ENCODE data around the gene LIN54.
A peak's percentile ranks its signal among the peaks of the same experiment; 100 is the strongest.
"Not testable (repeated sequence)": the region's sequence is repeated elsewhere in the genome, so short reads cannot be mapped to it uniquely, and the experiment has no call there.

Gene LIN54

GRCh38 chr4:83010522-83011318 is at the start of gene LIN54:
Gene LIN54, minus strand, starts transcription at chr4:83010823. Its CDS starts 25,979 bp downstream, at chr4:82984844.
- peaks cover 33% of the 10 kb centered on the region for H4K20me1 ChIP-seq (ENCODE audit: insufficient read depth, low read length, poor library complexity, severe bottlenecking)
- H3K27me3 ChIP-seq (ENCODE audit: insufficient read depth, low read length, poor library complexity, severe bottlenecking): no peaks in the 10 kb centered on the region
- H2AFZ ChIP-seq (ENCODE audit: low read length): peak within 1 kb of the TSS; percentile 90
- H3K4me3 ChIP-seq (ENCODE audit: low read length, poor library complexity, severe bottlenecking): peak within 1 kb of the TSS; percentile 99
- no peaks in the 10 kb centered on the region for H3K9me3 ChIP-seq (ENCODE audit: insufficient read depth, low read depth, low read length)
- TF ChIP-seq EZH2phosphoT487 (IDR thresholded peaks at IDR 0.05; ENCODE audit: borderline replicate concordance): no peak
- H3K36me3 ChIP-seq (ENCODE audit: insufficient read depth, low read length): no peaks in the 10 kb centered on the region
- H3F3A ChIP-seq (ENCODE audit: low read depth): no peaks in the 10 kb centered on the region; the same call in 1 of the 2 replicates
- no peaks in the 10 kb centered on the region for H3K9me2 ChIP-seq (replicated peaks; ENCODE audit: low read depth, low read length)
- peak within 1 kb of the TSS; percentile 97 for H3K9ac ChIP-seq (ENCODE audit: low read depth, low read length, poor library complexity, severe bottlenecking)
- peak within 1 kb of the TSS; percentile 99 for H3K4me2 ChIP-seq (ENCODE audit: low read depth, low read length, poor library complexity, severe bottlenecking)
- peaks cover 45% of the 10 kb centered on the region for H3K4me1 ChIP-seq (ENCODE audit: insufficient read depth, low read length, poor library complexity, severe bottlenecking)
- H3K79me2 ChIP-seq (ENCODE audit: insufficient read depth, low read length): peaks cover 66% of the 10 kb centered on the region

GRCh38 chr4:83054928-83055327 is 44.3 kb upstream of the LIN54 start:
- peaks cover 56% of the 10 kb centered on the region for H3K36me3 ChIP-seq (ENCODE audit: insufficient read depth, low read length)

GRCh38 chr4:83048781-83049180 is 38.2 kb upstream of the LIN54 start:
- not testable (repeated sequence) for H3K4me1 ChIP-seq (ENCODE audit: insufficient read depth, low read length, poor library complexity, severe bottlenecking)

More at GRCh38 chr4:83054928-83055327, 44.3 kb upstream of the LIN54 start:
- no peaks in the 10 kb centered on the region for H3K27me3 ChIP-seq (ENCODE audit: insufficient read depth, low read length, poor library complexity, severe bottlenecking)
- no peak overlapping the region for H2AFZ ChIP-seq (ENCODE audit: low read length)
- no peaks in the 10 kb centered on the region for H3K79me2 ChIP-seq (ENCODE audit: insufficient read depth, low read length)
- TF ChIP-seq EZH2phosphoT487 (IDR thresholded peaks at IDR 0.05; ENCODE audit: borderline replicate concordance): no peak
- TF ChIP-seq CTCF (conservative IDR thresholded peaks at IDR 0.05; ENCODE audit: low read length): peak; percentile 65
- no peaks in the 10 kb centered on the region for H3K4me1 ChIP-seq (ENCODE audit: insufficient read depth, low read length, poor library complexity, severe bottlenecking)
- no peak overlapping the region for H3K4me3 ChIP-seq (ENCODE audit: low read length, poor library complexity, severe bottlenecking)
- no peak overlapping the region for H3K4me2 ChIP-seq (ENCODE audit: low read depth, low read length, poor library complexity, severe bottlenecking)
- H3K9me3 ChIP-seq (ENCODE audit: insufficient read depth, low read depth, low read length): no peaks in the 10 kb centered on the region
- no peaks in the 10 kb centered on the region for H3F3A ChIP-seq (ENCODE audit: low read depth)
- H3K9me2 ChIP-seq (replicated peaks; ENCODE audit: low read depth, low read length): no peaks in the 10 kb centered on the region
- no peak overlapping the region for H3K9ac ChIP-seq (ENCODE audit: low read depth, low read length, poor library complexity, severe bottlenecking)
- H4K20me1 ChIP-seq (ENCODE audit: insufficient read depth, low read length, poor library complexity, severe bottlenecking): no peaks in the 10 kb centered on the region

GRCh38 chr4:83046693-83047473 is 36.3 kb upstream of the LIN54 start:
- Histone ChIP-seq H3K36me3 (ENCODE audit: insufficient read depth, low read length) (peaks cover 36% of the 10 kb centered on the region; the same call in 1 of the 2 replicates), H3K9ac (ENCODE audit: low read depth, low read length, poor library complexity, severe bottlenecking) (no peak overlapping the region), H3K9me3 (ENCODE audit: insufficient read depth, low read depth, low read length) (no peaks in the 10 kb centered on the region), H3K4me3 (ENCODE audit: low read length, poor library complexity, severe bottlenecking) (no peak overlapping the region), H3K79me2 (ENCODE audit: insufficient read depth, low read length) (peaks cover 29% of the 10 kb centered on the region), H3K9me2 (replicated peaks; ENCODE audit: low read depth, low read length) (no peaks in the 10 kb centered on the region), H2AFZ (ENCODE audit: low read length) (no peak overlapping the region), H3F3A (ENCODE audit: low read depth) (no peaks in the 10 kb centered on the region), H3K4me1 (ENCODE audit: insufficient read depth, low read length, poor library complexity, severe bottlenecking) (peaks cover 8% of the 10 kb centered on the region), H4K20me1 (ENCODE audit: insufficient read depth, low read length, poor library complexity, severe bottlenecking) (peaks cover 10% of the 10 kb centered on the region), H3K27me3 (ENCODE audit: insufficient read depth, low read length, poor library complexity, severe bottlenecking) (no peaks in the 10 kb centered on the region), H3K4me2 (ENCODE audit: low read depth, low read length, poor library complexity, severe bottlenecking) (no peak overlapping the region)
- TF ChIP-seq EZH2phosphoT487 (IDR thresholded peaks at IDR 0.05; ENCODE audit: borderline replicate concordance) (no peak), CTCF (conservative IDR thresholded peaks at IDR 0.05; ENCODE audit: low read length) (no peak)

More at GRCh38 chr4:83048781-83049180, 38.2 kb upstream of the LIN54 start:
- H3K36me3 ChIP-seq (ENCODE audit: insufficient read depth, low read length): peaks cover 52% of the 10 kb centered on the region; the same call in 1 of the 2 replicates
- peaks cover 14% of the 10 kb centered on the region for H3K79me2 ChIP-seq (ENCODE audit: insufficient read depth, low read length)
- H4K20me1 ChIP-seq (ENCODE audit: insufficient read depth, low read length, poor library complexity, severe bottlenecking); H2AFZ ChIP-seq (ENCODE audit: low read length); H3K27me3 ChIP-seq (ENCODE audit: insufficient read depth, low read length, poor library complexity, severe bottlenecking); H3F3A ChIP-seq (ENCODE audit: low read depth); H3K4me3 ChIP-seq (ENCODE audit: low read length, poor library complexity, severe bottlenecking); H3K4me2 ChIP-seq (ENCODE audit: low read depth, low read length, poor library complexity, severe bottlenecking); H3K9me2 ChIP-seq (replicated peaks; ENCODE audit: low read depth, low read length); H3K9me3 ChIP-seq (ENCODE audit: insufficient read depth, low read depth, low read length); H3K9ac ChIP-seq (ENCODE audit: low read depth, low read length, poor library complexity, severe bottlenecking): not testable (repeated sequence)
